Adipocyte (in vitro differentiated cells): ENCODE measurements around the gene IL17RC.

Experiments used
- DNase-seq: peaks from one replicate; pipeline ENCODE4 v3.0.0-alpha.2; 2015; ENCODE audit warnings: low read depth
- H3K27me3 ChIP-seq: replicated peaks from 2 replicates; pipeline ENCODE4 v1.7.0; 2013; ENCODE audit warnings: mild to moderate bottlenecking, low read length, moderate library complexity; ENCODE audit not compliant: control insufficient read depth, insufficient read depth
- H3K36me3 ChIP-seq: 2 replicates; pipeline ENCODE4 v1.7.0; 2013; ENCODE audit warnings: low read length, mild to moderate bottlenecking, moderate library complexity; ENCODE audit not compliant: control insufficient read depth, insufficient read depth, severe bottlenecking
- H3K4me1 ChIP-seq: 2 replicates; pipeline ENCODE4 v1.7.0; 2013; ENCODE audit warnings: mild to moderate bottlenecking, low read length, moderate library complexity; ENCODE audit not compliant: control insufficient read depth, insufficient read depth
- H3K4me3 ChIP-seq: 2 replicates; pipeline ENCODE4 v1.7.0; 2013; ENCODE audit warnings: mild to moderate bottlenecking, low read length, moderate library complexity
- H3K9ac ChIP-seq: 2 replicates; pipeline ENCODE4 v1.7.0; 2013; ENCODE audit warnings: mild to moderate bottlenecking, low read length, moderate library complexity
- H3K9me3 ChIP-seq: 2 replicates; pipeline ENCODE4 v1.7.0; 2013; ENCODE audit warnings: mild to moderate bottlenecking, low read length, moderate library complexity; ENCODE audit not compliant: control insufficient read depth

The IL17RC gene

DNA sequence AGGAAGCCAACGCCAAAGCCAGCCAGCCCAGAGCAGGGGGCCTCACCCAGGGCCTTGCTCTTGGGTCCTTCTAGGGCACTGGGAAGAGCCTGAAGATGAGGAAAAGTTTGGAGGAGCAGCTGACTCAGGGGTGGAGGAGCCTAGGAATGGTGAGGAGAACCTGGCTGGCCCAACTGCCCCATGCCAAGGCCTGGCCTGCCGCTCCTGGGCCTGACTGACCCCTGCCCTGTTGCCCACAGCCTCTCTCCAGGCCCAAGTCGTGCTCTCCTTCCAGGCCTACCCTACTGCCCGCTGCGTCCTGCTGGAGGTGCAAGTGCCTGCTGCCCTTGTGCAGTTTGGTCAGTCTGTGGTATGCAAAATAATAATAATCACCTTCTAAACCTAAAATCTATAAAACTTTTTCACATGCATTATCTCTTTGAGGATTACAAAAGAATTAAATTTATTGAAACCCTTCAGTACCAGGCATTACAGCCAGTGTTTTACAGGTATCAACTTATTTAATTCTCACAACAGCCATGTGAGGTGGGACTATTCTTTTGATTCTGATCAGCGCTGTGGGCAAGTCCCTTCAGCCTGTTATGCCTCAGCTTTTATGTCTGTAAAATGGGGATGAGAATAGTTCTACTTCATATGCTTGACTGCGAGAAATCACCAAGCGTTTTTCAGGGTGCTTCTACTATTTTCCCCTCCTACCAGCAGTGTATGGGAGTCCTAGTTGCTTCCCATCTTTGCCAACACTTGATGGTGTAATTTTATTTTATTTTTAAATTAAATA, 1.6 kb downstream of the IL17RC start:
- Histone ChIP-seq H3K4me3 (peak overlapping the region; percentile 81), H3K9me3 (no peaks in the 10 kb centered on the region), H3K4me1 (peaks cover 40% of the 10 kb centered on the region), H3K27me3 (no peaks in the 10 kb centered on the region), H3K36me3 (peaks cover 23% of the 10 kb centered on the region), H3K9ac (peak overlapping the region; percentile 98)
- DNase-seq = no peak

DNA sequence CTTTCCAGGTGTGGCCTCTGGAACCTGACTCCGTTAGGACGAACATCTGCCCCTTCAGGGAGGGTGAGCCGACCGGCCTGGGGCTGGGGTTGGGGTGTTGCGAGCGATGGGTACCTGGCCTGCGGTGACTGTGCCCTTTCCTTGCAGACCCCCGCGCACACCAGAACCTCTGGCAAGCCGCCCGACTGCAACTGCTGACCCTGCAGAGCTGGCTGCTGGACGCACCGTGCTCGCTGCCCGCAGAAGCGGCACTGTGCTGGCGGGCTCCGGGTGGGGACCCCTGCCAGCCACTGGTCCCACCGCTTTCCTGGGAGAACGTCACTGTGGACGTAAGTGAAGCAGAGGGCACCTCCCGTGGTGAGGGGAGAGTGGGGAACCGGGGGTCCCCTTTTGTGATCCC, 11.3 kb downstream of the IL17RC start:
- Histone ChIP-seq H3K9me3 (no peaks in the 10 kb centered on the region), H3K9ac (no peak overlapping the region), H3K4me1 (peaks cover 8% of the 10 kb centered on the region), H3K36me3 (peaks cover 51% of the 10 kb centered on the region), H3K27me3 (no peaks in the 10 kb centered on the region), H3K4me3 (no peak overlapping the region)
- DNase-seq = no peak

DNA sequence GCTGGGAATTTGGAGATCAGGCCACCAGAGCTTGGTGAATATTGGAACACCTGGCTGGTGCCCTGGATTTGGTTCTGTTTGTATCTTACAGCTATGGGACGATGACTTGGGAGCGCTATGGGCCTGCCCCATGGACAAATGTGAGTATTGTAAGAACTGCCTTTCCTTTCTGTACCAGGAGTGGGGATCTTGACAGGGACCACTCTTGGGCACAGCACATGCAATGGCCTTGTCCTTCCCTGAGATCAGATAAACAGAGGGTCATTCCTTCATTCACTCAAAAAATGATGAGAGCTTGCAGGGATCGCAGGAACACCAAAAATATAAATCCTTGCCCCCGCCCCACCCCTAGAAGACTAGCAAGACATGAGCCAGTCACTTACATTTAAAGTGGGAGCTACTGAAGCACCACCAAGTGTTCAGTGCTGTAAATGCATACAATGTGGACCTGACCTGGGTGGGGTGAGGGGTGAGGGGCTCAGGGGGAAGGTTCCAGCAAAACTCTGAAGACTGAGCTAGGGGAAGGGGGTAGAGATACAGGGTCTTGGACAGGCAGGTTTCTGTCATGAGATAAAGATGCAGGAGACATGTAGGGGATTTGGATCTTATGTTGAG, 14.0 kb downstream of the IL17RC start:
- Histone ChIP-seq H3K4me1 (peaks cover 25% of the 10 kb centered on the region), H3K9me3 (no peaks in the 10 kb centered on the region), H3K36me3 (peaks cover 35% of the 10 kb centered on the region), H3K27me3 (no peaks in the 10 kb centered on the region), H3K9ac (no peak overlapping the region), H3K4me3 (no peak overlapping the region)
- peak; percentile 14 for DNase-seq

DNA sequence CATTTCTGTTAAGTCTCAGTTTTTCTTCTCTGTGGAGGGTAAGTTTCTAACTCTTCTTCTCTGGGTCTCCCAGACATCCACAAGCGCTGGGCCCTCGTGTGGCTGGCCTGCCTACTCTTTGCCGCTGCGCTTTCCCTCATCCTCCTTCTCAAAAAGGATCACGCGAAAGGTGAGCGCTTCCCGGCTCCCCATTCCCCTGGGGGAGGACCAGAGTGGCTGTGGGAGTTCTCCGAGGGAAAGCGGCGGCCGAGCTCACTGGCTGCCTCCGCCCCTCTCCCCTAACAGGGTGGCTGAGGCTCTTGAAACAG, 15.6 kb downstream of the IL17RC start:
- peak overlapping the region; percentile 89 for H3K4me3 ChIP-seq

DNA sequence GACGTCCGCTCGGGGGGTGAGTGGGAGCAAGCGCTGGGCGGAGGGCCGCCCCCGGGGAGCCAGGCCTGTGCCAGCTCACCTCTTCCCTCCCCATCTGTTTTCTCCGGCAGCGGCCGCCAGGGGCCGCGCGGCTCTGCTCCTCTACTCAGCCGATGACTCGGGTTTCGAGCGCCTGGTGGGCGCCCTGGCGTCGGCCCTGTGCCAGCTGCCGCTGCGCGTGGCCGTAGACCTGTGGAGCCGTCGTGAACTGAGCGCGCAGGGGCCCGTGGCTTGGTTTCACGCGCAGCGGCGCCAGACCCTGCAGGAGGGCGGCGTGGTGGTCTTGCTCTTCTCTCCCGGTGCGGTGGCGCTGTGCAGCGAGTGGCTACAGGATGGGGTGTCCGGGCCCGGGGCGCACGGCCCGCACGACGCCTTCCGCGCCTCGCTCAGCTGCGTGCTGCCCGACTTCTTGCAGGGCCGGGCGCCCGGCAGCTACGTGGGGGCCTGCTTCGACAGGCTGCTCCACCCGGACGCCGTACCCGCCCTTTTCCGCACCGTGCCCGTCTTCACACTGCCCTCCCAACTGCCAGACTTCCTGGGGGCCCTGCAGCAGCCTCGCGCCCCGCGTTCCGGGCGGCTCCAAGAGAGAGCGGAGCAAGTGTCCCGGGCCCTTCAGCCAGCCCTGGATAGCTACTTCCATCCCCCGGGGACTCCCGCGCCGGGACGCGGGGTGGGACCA, 16.1 kb downstream of the IL17RC start:
- peaks cover 32% of the 10 kb centered on the region for H3K4me1 ChIP-seq
- H3K36me3 ChIP-seq = peaks cover 38% of the 10 kb centered on the region
- H3K27me3 ChIP-seq = no peaks in the 10 kb centered on the region
- DNase-seq = peak; percentile 90
- H3K9me3 ChIP-seq = no peaks in the 10 kb centered on the region
- peak overlapping the region; percentile 89 for H3K4me3 ChIP-seq
- H3K9ac ChIP-seq = peak overlapping the region; percentile 81

More for the DNA sequence above, 15.6 kb downstream of the IL17RC start:
- H3K4me1 ChIP-seq = peaks cover 29% of the 10 kb centered on the region
- H3K36me3 ChIP-seq = peaks cover 36% of the 10 kb centered on the region
- H3K9ac ChIP-seq = peak overlapping the region; percentile 81
- H3K9me3 ChIP-seq = no peaks in the 10 kb centered on the region
- no peaks in the 10 kb centered on the region for H3K27me3 ChIP-seq
- DNase-seq = no peak

DNA sequence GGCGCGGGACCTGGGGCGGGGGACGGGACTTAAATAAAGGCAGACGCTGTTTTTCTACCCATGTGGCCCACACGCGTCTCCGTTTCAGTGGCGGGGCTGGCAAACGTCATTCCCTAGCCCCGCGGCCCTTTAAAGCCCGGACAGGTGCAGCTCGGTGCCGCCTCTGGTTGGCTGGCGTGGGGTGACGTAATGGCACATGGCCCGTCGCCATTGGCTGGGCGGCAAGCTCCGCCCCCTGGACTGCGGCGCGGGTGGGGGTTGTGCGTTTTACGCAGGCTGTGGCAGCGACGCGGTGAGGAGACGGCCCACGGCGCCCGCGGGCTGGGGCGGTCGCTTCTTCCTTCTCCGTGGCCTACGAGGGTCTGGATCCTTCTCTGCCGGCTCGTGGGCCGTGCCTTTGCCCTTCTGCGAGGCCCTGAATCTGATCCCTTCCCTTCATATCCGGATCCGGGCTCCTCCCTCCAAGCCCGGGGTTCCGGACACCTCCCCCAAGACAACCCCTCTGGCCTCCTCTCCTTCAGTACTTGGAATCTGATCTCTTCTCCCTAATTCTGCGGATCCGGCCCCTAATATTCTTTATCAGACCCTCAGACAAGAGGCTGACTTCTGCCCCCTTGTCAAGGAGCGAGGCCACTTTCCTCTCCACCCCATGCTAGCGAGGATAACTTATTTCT, 16.8 kb downstream of the IL17RC start, which contains the start of gene CRELD1:
Gene CRELD1 (plus strand): TSS at position 274 of the 674 bp plus-strand sequence. CDS start 605 bp downstream, outside the sequence.
- peak; percentile 96 for DNase-seq
- peak within 1 kb of the TSS; percentile 89 for H3K9ac ChIP-seq

DNA sequence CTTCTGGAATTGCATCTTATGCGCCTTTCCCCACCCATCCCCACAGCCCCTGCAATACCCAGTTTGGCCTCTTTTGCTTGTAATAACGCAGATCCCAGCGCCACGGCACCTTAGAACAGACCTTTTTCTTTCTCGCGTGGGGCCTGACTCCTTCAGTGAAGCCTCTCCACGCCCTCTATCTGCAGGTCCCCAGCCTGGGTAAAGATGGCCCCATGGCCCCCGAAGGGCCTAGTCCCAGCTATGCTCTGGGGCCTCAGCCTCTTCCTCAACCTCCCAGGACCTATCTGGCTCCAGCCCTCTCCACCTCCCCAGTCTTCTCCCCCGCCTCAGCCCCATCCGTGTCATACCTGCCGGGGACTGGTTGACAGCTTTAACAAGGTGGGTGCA, 17.3 kb downstream of the IL17RC start:
- peak; percentile 48 for DNase-seq
- H3K4me1 ChIP-seq = peaks cover 32% of the 10 kb centered on the region
- peaks cover 27% of the 10 kb centered on the region for H3K36me3 ChIP-seq
- peak overlapping the region; percentile 89 for H3K4me3 ChIP-seq
- no peaks in the 10 kb centered on the region for H3K9me3 ChIP-seq
- H3K27me3 ChIP-seq = no peaks in the 10 kb centered on the region
- H3K9ac ChIP-seq = peak overlapping the region; percentile 89

More for the DNA sequence above, 16.8 kb downstream of the IL17RC start, which contains the start of gene CRELD1:
- Histone ChIP-seq H3K36me3 (peaks cover 31% of the 10 kb centered on the region), H3K4me1 (peaks cover 32% of the 10 kb centered on the region), H3K4me3 (peak within 1 kb of the TSS; percentile 89), H3K27me3 (no peaks in the 10 kb centered on the region), H3K9me3 (no peaks in the 10 kb centered on the region)

DNA sequence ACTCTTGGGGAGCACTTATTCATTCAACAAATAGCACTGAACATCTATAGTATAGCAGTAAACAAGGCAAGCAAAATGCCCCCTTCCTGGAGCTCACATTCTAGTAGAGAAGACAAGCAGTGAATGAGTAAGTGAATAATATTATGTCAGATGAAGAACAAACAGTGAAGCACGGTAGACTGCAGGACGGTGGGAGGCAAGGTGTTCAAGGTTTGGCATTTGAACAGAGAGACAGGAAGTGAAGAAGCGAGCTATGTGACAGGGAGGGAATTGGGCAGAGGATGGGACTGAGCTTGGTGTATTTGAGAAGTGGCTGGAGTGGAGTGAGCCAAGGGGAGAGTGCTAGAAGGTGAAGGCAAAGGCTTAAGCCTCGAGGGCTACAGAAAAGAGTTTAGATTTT, 18.1 kb downstream of the IL17RC start:
- no peak for DNase-seq
- no peaks in the 10 kb centered on the region for H3K9me3 ChIP-seq
- H3K27me3 ChIP-seq = no peaks in the 10 kb centered on the region
- H3K9ac ChIP-seq = peak overlapping the region; percentile 89
- peaks cover 32% of the 10 kb centered on the region for H3K4me1 ChIP-seq
- peaks cover 20% of the 10 kb centered on the region for H3K36me3 ChIP-seq
- H3K4me3 ChIP-seq = peak overlapping the region; percentile 89

DNA sequence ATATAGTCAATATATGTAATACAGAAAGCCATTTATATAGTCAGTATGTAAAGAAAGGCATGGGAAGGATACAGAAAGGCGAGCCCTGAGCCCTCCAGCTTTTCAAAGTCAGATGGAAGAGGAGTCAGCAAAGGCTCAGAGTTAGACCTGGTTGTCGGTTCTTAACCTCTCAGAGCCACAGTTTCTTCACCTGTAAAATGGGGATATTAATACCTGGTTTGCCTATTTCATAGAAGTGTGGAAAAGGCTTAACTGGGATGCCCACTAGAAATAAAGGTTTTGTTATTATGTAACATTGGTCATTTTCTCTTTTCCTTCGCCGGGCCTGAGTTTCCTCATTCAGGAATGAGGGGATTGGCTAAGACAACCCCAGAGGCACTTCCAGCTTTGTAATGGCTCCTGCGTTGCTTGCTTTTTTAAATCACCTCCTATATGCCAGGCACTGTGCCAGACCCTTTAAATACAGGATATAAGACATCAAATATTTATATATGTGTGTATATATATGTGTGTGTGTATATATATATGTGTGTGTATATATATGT, 19.1 kb downstream of the IL17RC start:
- H3K9me3 ChIP-seq = no peaks in the 10 kb centered on the region
- no peaks in the 10 kb centered on the region for H3K27me3 ChIP-seq
- peaks cover 32% of the 10 kb centered on the region for H3K4me1 ChIP-seq
- no peak overlapping the region for H3K9ac ChIP-seq
- H3K36me3 ChIP-seq = peaks cover 11% of the 10 kb centered on the region
- DNase-seq = no peak
- H3K4me3 ChIP-seq = no peak overlapping the region

DNA sequence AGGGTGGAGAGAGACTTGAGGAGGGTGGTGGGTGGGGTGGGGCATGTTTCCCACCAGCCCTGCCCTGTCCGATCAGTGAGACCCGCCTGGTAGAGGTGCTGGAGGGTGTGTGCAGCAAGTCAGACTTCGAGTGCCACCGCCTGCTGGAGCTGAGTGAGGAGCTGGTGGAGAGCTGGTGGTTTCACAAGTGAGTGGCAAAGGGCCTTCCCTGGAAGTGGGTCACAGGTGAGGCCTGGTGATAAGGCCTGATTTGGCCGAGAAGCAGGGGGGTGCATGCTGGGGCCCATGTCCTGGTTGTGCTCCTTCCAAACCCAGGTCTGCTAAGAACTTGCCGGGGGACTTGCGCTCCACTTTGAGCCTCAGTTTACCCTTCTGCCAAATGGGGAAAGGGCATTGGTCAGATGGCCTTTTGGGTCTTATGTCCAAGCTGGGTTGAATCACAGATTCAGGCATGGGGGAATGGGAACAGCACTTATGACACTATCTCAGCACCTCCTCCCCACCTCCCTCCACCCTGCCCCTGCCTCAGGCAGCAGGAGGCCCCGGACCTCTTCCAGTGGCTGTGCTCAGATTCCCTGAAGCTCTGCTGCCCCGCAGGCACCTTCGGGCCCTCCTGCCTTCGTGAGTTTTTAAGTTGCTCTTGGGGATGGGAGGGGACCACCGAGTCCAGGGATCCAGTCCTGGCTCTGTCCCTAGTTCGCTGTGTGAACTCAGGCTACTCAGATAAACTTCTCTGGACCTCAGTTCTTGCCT, 20.8 kb downstream of the IL17RC start:
- Histone ChIP-seq H3K4me1 (peaks cover 28% of the 10 kb centered on the region), H3K9me3 (no peaks in the 10 kb centered on the region), H3K36me3 (peaks cover 13% of the 10 kb centered on the region), H3K27me3 (no peaks in the 10 kb centered on the region), H3K4me3 (no peak overlapping the region), H3K9ac (no peak overlapping the region)
- DNase-seq = no peak
